Spleen (tissue), 11 donors: ENCODE results near the gene AKAP12. TPM values are rescaled to one million over a fixed set of nuclear protein-coding genes. Genes with fewer than 3 reads are reported as not detected.

ENCODE experiments used
- DNase-seq: peaks from one replicate; pipeline ENCODE4 v3.0.0-alpha.2; 2020
- H3K27ac ChIP-seq, 8 donors: fragments of 200-600 bp; sonication (generic) in 7 of 8; 1 replicate in 4 of 8; 2 replicates in 4 of 8; pipeline versions ENCODE4 v1.5.0 to v1.8.0; 2016 to 2021; ENCODE audit warnings: inconsistent platforms in 4 of 8, mild to moderate bottlenecking in 4 of 8, moderate library complexity in 1 of 8
- H3K27me3 ChIP-seq, 7 donors: fragments of 200-600 bp; sonication (generic) in 6 of 7; replicated peaks in 1 of 7; 1 replicate in 4 of 7; 2 replicates in 3 of 7; pipeline versions ENCODE4 v1.5.0 to v1.8.0; 2016 to 2021; ENCODE audit warnings: inconsistent platforms in 3 of 7, mild to moderate bottlenecking in 1 of 7
- H3K36me3 ChIP-seq, 6 donors: fragments of 200-600 bp; sonication (generic) in 5 of 6; 1 replicate in 4 of 6; 2 replicates in 2 of 6; pipeline versions ENCODE4 v1.5.0 to v1.8.0; 2016 to 2021; ENCODE audit warnings: inconsistent platforms in 2 of 6
- H3K4me1 ChIP-seq, 6 donors: fragments of 200-600 bp; sonication (generic) in 5 of 6; 1 replicate in 3 of 6; 2 replicates in 3 of 6; pipeline versions ENCODE4 v1.5.0 to v1.8.0; 2016 to 2021; ENCODE audit warnings: inconsistent platforms in 3 of 6
- H3K4me3 ChIP-seq, 8 donors: fragments of 200-600 bp; sonication (generic) in 7 of 8; 1 replicate in 4 of 8; 2 replicates in 4 of 8; pipeline versions ENCODE4 v1.5.0 to v1.8.0; 2016 to 2021; ENCODE audit warnings: inconsistent platforms in 4 of 8, mild to moderate bottlenecking in 4 of 8, moderate library complexity in 2 of 8
- H3K9me3 ChIP-seq, 8 donors: fragments of 200-600 bp; sonication (generic) in 7 of 8; 1 replicate in 4 of 8; 2 replicates in 4 of 8; pipeline versions ENCODE4 v1.5.0 to v1.8.0; 2016 to 2021; ENCODE audit warnings: inconsistent platforms in 4 of 8
- POLR2A ChIP-seq, 3 donors: fragments of 450-650 bp; IDR thresholded peaks; one replicate each; pipeline ENCODE4 v1.5.1; 2017; ENCODE audit warnings: antibody characterized with exemption in 3 of 3, mild to moderate bottlenecking in 1 of 3
- POLR2AphosphoS5 ChIP-seq, 3 donors: sonication (generic); formaldehyde crosslinking; IDR thresholded peaks; one replicate each; pipeline ENCODE4 v1.5.1; 2017; ENCODE audit warnings: antibody characterized with exemption in 3 of 3
- WGBS, 5 donors: extraction: QIAGEN DNeasy Blood & Tissue Kit in 3 of 5; methylation state at CpG; one replicate each; pipeline versions ENCODE4 v1.1.5 to v1.1.7; 2013 to 2018; 5-methylcytosine and 5-hydroxymethylcytosine counted together
- intact Hi-C: fragments of 100-400 bp; cut with DNase I; formaldehyde crosslinking; loops from one replicate; pipeline ENCODE4 v1.15.0; 2023; ENCODE audit warnings: low total_unique reads
- polyA plus RNA-seq, 3 donors: library from polyadenylated mRNA; stranded (reverse); fragments of 200-250 nt; gene quantifications; one replicate each; pipeline ENCODE4 v1.2.1, GENCODE V29; 2013
- total RNA-seq, 7 donors: library from RNA; depleted of rRNA in 3 of 7; stranded (reverse); fragments of >200 nt in 3 of 7; fragmentation: NEBNext Ultra II Directional in 4 of 7; extraction: Animal tissue kit (Norgen Biotek cat#: 25700) in 4 of 7; gene quantifications; one replicate each; pipeline versions ENCODE4 v1.1.0 to v1.2.1, GENCODE V29; 2016 to 2021
- TF ChIP-seq, protein P1 (sequence below), 11 experiments: fragments of 200-600 bp in 7 of 11; fragments of 450-650 bp in 4 of 11; sonication (generic) in 4 of 11; IDR thresholded peaks in 8 of 11; conservative IDR thresholded peaks in 3 of 11; 1 replicate in 7 of 11; 2 replicates in 4 of 11; pipeline versions ENCODE4 v1.4.0 to v1.8.0; 2016 to 2021; ENCODE audit warnings: antibody characterized with exemption in 11 of 11, inconsistent platforms in 4 of 11, mild to moderate bottlenecking in 1 of 11
- donor health status: healthy with polysubstance abuse.
- donor health status: DM: no; HTN: no; CAD: no; lungs with moderate emphysema.
- donor health status: DM: no; HTN: no; CAD: no.
- donor health status: Bipolar disorder and iron deficiency.
- donor health status: healthy.
- donor health status: DM: no; HTN: no; CAD: no.
- donor health status: DM: yes; HTN: yes; CAD: no.

AKAP12 gene
- total and polyA plus RNA-seq, 10 donors, result 3.2 to 64.7 (median 44.1) TPM

DNA sequence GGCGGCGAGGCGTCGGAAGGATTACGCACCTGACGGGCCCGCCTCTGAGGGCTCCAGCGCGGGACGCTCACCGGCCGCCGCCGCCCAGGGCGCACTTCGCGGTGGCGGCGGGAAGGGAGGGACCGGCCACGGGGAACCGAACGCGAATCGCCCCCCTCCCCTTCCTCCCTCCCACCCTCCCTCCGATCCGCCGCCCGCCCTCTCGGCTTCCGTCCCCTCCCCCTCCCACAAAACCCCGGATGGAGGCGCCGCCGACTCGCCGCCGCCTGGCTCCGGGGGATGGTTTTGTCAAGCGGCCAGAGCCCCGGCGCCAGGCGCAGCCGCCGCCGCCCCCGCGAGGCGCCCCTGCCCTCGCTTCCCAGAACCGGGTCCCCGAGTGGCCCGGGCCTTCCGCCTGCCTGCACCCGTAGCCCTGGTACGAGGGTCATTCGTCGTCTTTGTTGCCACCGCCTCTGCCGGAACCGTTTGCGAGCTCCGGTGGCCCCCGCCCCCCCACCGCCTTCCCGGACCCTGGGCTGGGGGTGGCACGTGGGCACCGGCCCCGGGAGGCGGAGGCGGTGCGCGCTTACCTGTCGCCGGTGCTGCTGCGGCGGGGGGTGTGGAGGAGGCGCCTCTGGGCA lies 151.2 kb downstream of the AKAP12 start:
- DNase-seq, result peak; percentile 96
- Histone ChIP-seq H3K4me1 (peaks cover 28 to 80% (median 59%) of the 10 kb centered on the region in 6 donors), H3K9me3 (no peaks in the 10 kb centered on the region), H3K4me3 (peak overlapping the region; percentile 82 to 98 (median 92)), H3K36me3 (peaks cover 0 to 5% (median 0%) of the 10 kb centered on the region in 6 donors), H3K27me3 (no peaks in the 10 kb centered on the region), H3K27ac (peak overlapping the region; percentile 98 to 100 (median 99))
- intact Hi-C loops, result no loop called here
- 0 to 2% (median 1%) methylated on average over 24 to 75 of the region's 78 CpGs for WGBS, 5 donors
- TF ChIP-seq POLR2A (IDR thresholded peaks at IDR 0.05) (no peak), POLR2AphosphoS5 (IDR thresholded peaks at IDR 0.05) (no peak)
- TF ChIP-seq, protein P1, sequence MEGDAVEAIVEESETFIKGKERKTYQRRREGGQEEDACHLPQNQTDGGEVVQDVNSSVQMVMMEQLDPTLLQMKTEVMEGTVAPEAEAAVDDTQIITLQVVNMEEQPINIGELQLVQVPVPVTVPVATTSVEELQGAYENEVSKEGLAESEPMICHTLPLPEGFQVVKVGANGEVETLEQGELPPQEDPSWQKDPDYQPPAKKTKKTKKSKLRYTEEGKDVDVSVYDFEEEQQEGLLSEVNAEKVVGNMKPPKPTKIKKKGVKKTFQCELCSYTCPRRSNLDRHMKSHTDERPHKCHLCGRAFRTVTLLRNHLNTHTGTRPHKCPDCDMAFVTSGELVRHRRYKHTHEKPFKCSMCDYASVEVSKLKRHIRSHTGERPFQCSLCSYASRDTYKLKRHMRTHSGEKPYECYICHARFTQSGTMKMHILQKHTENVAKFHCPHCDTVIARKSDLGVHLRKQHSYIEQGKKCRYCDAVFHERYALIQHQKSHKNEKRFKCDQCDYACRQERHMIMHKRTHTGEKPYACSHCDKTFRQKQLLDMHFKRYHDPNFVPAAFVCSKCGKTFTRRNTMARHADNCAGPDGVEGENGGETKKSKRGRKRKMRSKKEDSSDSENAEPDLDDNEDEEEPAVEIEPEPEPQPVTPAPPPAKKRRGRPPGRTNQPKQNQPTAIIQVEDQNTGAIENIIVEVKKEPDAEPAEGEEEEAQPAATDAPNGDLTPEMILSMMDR (IDR thresholded peaks at IDR 0.05 in 8 of 11, conservative IDR thresholded peaks at IDR 0.05 in 3 of 11), result no peak

DNA sequence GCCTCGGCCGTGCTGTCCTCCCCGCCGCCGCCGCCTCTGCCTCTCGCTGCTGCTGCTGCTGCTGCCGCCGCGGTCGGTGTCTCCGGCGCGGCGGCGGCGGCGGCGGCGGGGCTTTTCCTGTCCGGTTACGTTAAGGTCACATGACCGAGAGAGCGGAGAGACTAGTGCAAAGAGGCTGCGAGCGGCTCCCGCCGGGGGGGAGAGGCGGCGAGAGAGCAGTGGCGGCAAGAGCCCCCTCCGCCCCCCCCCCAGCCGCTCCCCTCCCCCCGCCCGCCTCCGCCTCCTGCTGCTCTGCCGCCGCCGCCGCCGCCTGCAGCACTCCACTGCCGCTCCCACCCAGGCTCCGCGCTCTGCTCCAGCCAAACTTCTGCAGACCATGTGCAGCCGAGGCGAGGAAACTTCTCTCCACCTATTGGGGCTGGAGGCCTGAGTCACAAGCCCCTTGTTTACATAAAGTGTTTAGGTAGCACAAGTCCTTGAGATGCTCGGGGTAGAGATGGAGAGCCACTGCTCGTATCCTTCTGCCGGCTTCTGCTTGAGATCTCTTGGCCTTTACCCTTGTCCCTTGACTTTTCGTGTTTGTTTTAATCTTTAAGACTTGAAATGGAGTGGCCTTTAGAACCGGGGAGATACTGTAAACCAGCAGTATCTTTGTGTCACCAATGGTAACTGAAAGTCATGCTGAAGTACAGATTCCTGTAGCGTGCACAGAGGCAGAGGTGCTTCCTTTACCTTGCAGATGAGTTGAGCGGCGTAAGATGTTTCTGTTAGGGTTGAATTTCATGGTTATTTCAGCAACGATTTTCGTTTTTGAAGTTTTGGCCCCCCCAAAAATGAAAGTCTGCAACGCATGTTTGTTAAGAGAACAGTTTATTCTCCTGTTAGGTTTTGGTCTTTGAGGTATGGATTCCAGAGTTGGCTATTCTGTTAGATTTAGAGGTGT lies 152.0 kb downstream of the AKAP12 start, which contains the start of gene ZBTB2:
TSS of gene ZBTB2 (minus strand) at position 89 of the 943 bp plus-strand sequence. CDS start 17,922 bp downstream, outside the sequence.
- WGBS, 5 donors, result 0 to 1% (median 0%) methylated on average over 11 to 54 of the region's 57 CpGs
- H3K4me1 ChIP-seq, result peaks cover 32 to 81% (median 64%) of the 10 kb centered on the region in 6 donors

DNA sequence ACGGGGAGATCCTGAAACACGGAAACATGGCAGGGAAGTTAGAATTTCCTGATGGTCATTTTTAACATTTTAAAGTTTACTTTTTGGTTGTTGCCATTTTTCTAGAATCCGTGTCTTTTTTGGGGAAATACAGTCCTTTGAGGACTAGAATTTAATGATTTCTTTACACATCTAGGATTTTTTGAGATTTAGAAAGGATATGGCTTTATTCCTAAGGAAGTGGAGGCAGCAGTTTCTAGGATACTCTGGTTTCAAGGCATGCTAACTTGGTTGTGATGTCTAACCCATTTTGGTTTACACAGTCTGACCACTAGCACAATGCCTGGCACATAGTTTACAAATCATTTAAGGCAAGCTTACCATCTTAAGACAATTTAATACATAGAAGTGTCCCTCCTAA lies 152.7 kb downstream of the AKAP12 start:
- H3K27me3 ChIP-seq, result no peaks in the 10 kb centered on the region
- intact Hi-C loops, result no loop called here
- peaks cover 38 to 82% (median 70%) of the 10 kb centered on the region in 6 donors for H3K4me1 ChIP-seq
- no peak for DNase-seq
- H3K27ac ChIP-seq, result peak overlapping the region in 7 of 8 donors; percentile 99 to 100 (median 99)
- 1 to 3% (median 2%) methylated on average over 3 of the region's 3 CpGs for WGBS, 5 donors
- peak overlapping the region in 7 of 8 donors; percentile 89 to 98 (median 92) for H3K4me3 ChIP-seq
- no peaks in the 10 kb centered on the region for H3K9me3 ChIP-seq
- H3K36me3 ChIP-seq, result peaks cover 0 to 7% (median 0%) of the 10 kb centered on the region in 6 donors
- TF ChIP-seq POLR2AphosphoS5 (IDR thresholded peaks at IDR 0.05) (no peak), POLR2A (IDR thresholded peaks at IDR 0.05) (no peak)
- TF ChIP-seq, protein P1 (IDR thresholded peaks at IDR 0.05 in 8 of 11, conservative IDR thresholded peaks at IDR 0.05 in 3 of 11), result no peak

More for the DNA sequence above, 152.0 kb downstream of the AKAP12 start, which contains the start of gene ZBTB2:
- H3K27ac ChIP-seq, result peak within 1 kb of the TSS; percentile 98 to 100 (median 99)
- intact Hi-C loops, result no loop called here
- TF ChIP-seq, protein P1 (IDR thresholded peaks at IDR 0.05 in 8 of 11, conservative IDR thresholded peaks at IDR 0.05 in 3 of 11), result no peak
- TF ChIP-seq POLR2A (IDR thresholded peaks at IDR 0.05) (no peak), POLR2AphosphoS5 (IDR thresholded peaks at IDR 0.05) (peak; percentile 60 to 65 (median 60))
- peaks cover 0 to 5% (median 0%) of the 10 kb centered on the region in 6 donors for H3K36me3 ChIP-seq
- no peaks in the 10 kb centered on the region for H3K27me3 ChIP-seq
- DNase-seq, result peak; percentile 94
- peak within 1 kb of the TSS; percentile 82 to 98 (median 92) for H3K4me3 ChIP-seq
- no peaks in the 10 kb centered on the region for H3K9me3 ChIP-seq
